HepG2 (cell line): Measurements from ENCODE around the gene CHCHD6. TPM values are rescaled to one million over a fixed set of nuclear protein-coding genes. Genes with fewer than 3 reads are reported as not detected.

Experiments used
- ATAC-seq: fragments of 200-7000 bp; cut with Tn5 transposase; 3 replicates; pipeline ENCODE4 v1.9.1; 2020; ENCODE audit warnings: mild to moderate bottlenecking, moderate library complexity
- BruUV-seq: library from RNA; stranded (reverse); fragments of 400-500 nt; replicated peaks from 2 replicates; lab custom pipeline; 2021; lab: Mats Ljungman, UMichigan
- CTCF ChIA-PET: fragments of 300-600 bp; formaldehyde crosslinking; extraction: SDS; loops from one replicate; lab custom pipeline; 2021; ENCODE audit warnings: low total read pairs, inconsistent platforms, low intra/inter-chr PET ratio; lab: Yijun Ruan, JAX
- POLR2A ChIA-PET: fragments of 350-600 bp; sonication (Branson Sonifier 250); formaldehyde crosslinking; loops from one replicate; lab custom pipeline; 2020; ENCODE audit warnings: antibody characterized with exemption, inconsistent platforms; lab: Yijun Ruan, JAX
- DNase-seq: peaks from one replicate; pipeline ENCODE4 v3.0.0-alpha.2; 2015; ENCODE audit warnings: low spot score
- FAIRE-seq: peaks from 3 replicates; lab custom pipeline; 2011; peaks lifted over from hg19 to GRCh38; lab: Jason Lieb, UNC
- H2AFZ ChIP-seq: one replicate; pipeline ENCODE4 v1.6.1; 2011; ENCODE audit warnings: low read length, inconsistent platforms
- H3K27ac ChIP-seq: fragments of 300-600 bp; 3 replicates; pipeline ENCODE4 v1.8.0; 2011; ENCODE audit warnings: mixed run types, mild to moderate bottlenecking, mixed read lengths, low read length, inconsistent platforms; ENCODE audit not compliant: insufficient read depth; ENCODE audit errors: extremely low read length
- H3K27me3 ChIP-seq, 2 experiments: fragments of 200-600 bp in 1 of 2; 2 replicates in 1 of 2; 3 replicates in 1 of 2; pipeline versions ENCODE4 v1.6.0 to v1.8.0; 2011; ENCODE audit warnings: low read length in 2 of 2, mild to moderate bottlenecking in 2 of 2, moderate library complexity in 2 of 2, inconsistent platforms in 1 of 2; ENCODE audit not compliant: insufficient read depth in 2 of 2, control insufficient read depth in 1 of 2
- H3K36me3 ChIP-seq, 2 experiments: fragments of 200-600 bp in 1 of 2; replicated peaks in 1 of 2; 2 replicates in 1 of 2; 3 replicates in 1 of 2; pipeline versions ENCODE4 v1.5.1 to v1.8.0; 2011; ENCODE audit warnings: low read length in 2 of 2, inconsistent platforms in 1 of 2; ENCODE audit not compliant: insufficient read depth in 2 of 2, control insufficient read depth in 1 of 2
- H3K4me1 ChIP-seq: 2 replicates; pipeline ENCODE4 v1.5.1; 2012; ENCODE audit warnings: low read length, inconsistent platforms; ENCODE audit not compliant: insufficient read depth
- H3K4me2 ChIP-seq: 2 replicates; pipeline ENCODE4 v1.6.0; 2011; ENCODE audit warnings: low read depth, low read length, inconsistent platforms
- H3K4me3 ChIP-seq, 3 experiments: fragments of 200-600 bp in 1 of 3; sonication (generic), shearing (Covaris generic) in 1 of 3; replicated peaks in 1 of 3; 2 replicates each; pipeline ENCODE4 v1.5.1; 2011 to 2016; ENCODE audit warnings: low read length in 3 of 3, inconsistent platforms in 2 of 3, low read depth in 2 of 3, mild to moderate bottlenecking in 2 of 3, control low read depth in 1 of 3, mixed read lengths in 1 of 3; ENCODE audit not compliant: insufficient read depth in 1 of 3
- H3K79me2 ChIP-seq: one replicate; pipeline ENCODE4 v1.6.1; 2011; ENCODE audit warnings: low read length, inconsistent platforms; ENCODE audit not compliant: insufficient read depth
- H3K9ac ChIP-seq: 2 replicates; pipeline ENCODE4 v1.6.0; 2011; ENCODE audit warnings: mild to moderate bottlenecking, low read depth, low read length, inconsistent platforms; ENCODE audit not compliant: insufficient read depth
- H3K9me3 ChIP-seq: 2 replicates; pipeline ENCODE4 v1.5.1; 2012; ENCODE audit warnings: mild to moderate bottlenecking, low read length
- H4K20me1 ChIP-seq: 2 replicates; pipeline ENCODE4 v1.6.0; 2011; ENCODE audit warnings: inconsistent platforms, mild to moderate bottlenecking, low read length, moderate library complexity; ENCODE audit not compliant: insufficient read depth
- ATAD3A ChIP-seq: sonication (generic); formaldehyde crosslinking; IDR thresholded peaks from 2 replicates; pipeline ENCODE4 v1.4.0; 2020; ENCODE audit warnings: missing genetic modification reagents
- MED1 ChIP-seq: sonication (generic); formaldehyde crosslinking; IDR thresholded peaks from 2 replicates; pipeline ENCODE4 v1.4.0; 2020; ENCODE audit warnings: missing genetic modification reagents
- NBN ChIP-seq: fragments of 450-650 bp; conservative IDR thresholded peaks from 2 replicates; pipeline ENCODE4 v1.6.1; 2017
- NFYC ChIP-seq: IDR thresholded peaks from 2 replicates; pipeline ENCODE4 v1.6.1; 2016; ENCODE audit warnings: missing genetic modification reagents, missing compliant biosample characterization
- RARA ChIP-seq: IDR thresholded peaks from 2 replicates; pipeline ENCODE4 v1.6.1; 2016; ENCODE audit warnings: missing genetic modification reagents, missing compliant biosample characterization
- RFX5 ChIP-seq: IDR thresholded peaks from 2 replicates; pipeline ENCODE4 v1.6.1; 2011; ENCODE audit warnings: low read depth, low read length, improper control_type of control experiment
- ZBTB20 ChIP-seq: sonication (generic); formaldehyde crosslinking; IDR thresholded peaks from 2 replicates; pipeline ENCODE4 v1.8.1; 2023; ENCODE audit warnings: missing genetic modification reagents, low read depth, mild to moderate bottlenecking, borderline replicate concordance
- WGBS: methylation state at CpG from one replicate; pipeline ENCODE4 v1.1.6; 2017; ENCODE audit warnings: low lambda C conversion rate; 5-methylcytosine and 5-hydroxymethylcytosine counted together
- in situ Hi-C: cut with HindIII; loops from 2 replicates; pipeline ENCODE4 v1.10.0; 2017; ENCODE audit warnings: low pct_unique_long_range_greater_than_20kb; ENCODE audit not compliant: extremely low pct_ligation_motif_present
- intact Hi-C: fragments of 100-400 bp; cut with micrococcal nuclease; formaldehyde crosslinking; loops from one replicate; pipeline ENCODE4 v1.10.0; 2022; ENCODE audit not compliant: unreplicated experiment
- polyA plus RNA-seq, 8 experiments: library from polyadenylated mRNA; depleted of rRNA in 3 of 8; stranded (reverse) in 7 of 8; unstranded in 1 of 8; fragments of >200 nt; fragmentation: Illumina TruSeq in 4 of 8; extraction: Trizol in 4 of 8; gene quantifications; 2 replicates each; pipeline versions ENCODE4 v1.2.1 to v1.2.3, GENCODE V29; 2011 to 2016; ENCODE audit warnings: low read depth in 4 of 8, missing spikeins in 1 of 8, mixed read lengths in 1 of 8; ENCODE audit not compliant: insufficient read depth in 1 of 8
- total RNA-seq, 5 experiments: library from RNA; depleted of rRNA; stranded (reverse); fragments of >200 nt; fragmentation: Illumina TruSeq; extraction: Trizol; gene quantifications; 2 replicates each; pipeline ENCODE4 v1.2.3, GENCODE V29; 2016; ENCODE audit warnings: low read depth in 1 of 5
- TF ChIP-seq, protein P1 (sequence below): sonication (generic); formaldehyde crosslinking; IDR thresholded peaks from 2 replicates; pipeline ENCODE4 v1.5.0; 2020; ENCODE audit warnings: missing genetic modification reagents, mild to moderate bottlenecking, borderline replicate concordance
- TF ChIP-seq, protein P2 (sequence below): sonication (generic); formaldehyde crosslinking; conservative IDR thresholded peaks from 2 replicates; pipeline ENCODE4 v1.8.0; 2022; ENCODE audit warnings: low read depth, missing genetic modification reagents

Gene CHCHD6
- total and polyA plus RNA-seq, 2 of the 13 experiments (the other 11 are each of a cell fraction or from before 2014, with no cell fraction given): 20.3 to 20.8 TPM

DNA sequence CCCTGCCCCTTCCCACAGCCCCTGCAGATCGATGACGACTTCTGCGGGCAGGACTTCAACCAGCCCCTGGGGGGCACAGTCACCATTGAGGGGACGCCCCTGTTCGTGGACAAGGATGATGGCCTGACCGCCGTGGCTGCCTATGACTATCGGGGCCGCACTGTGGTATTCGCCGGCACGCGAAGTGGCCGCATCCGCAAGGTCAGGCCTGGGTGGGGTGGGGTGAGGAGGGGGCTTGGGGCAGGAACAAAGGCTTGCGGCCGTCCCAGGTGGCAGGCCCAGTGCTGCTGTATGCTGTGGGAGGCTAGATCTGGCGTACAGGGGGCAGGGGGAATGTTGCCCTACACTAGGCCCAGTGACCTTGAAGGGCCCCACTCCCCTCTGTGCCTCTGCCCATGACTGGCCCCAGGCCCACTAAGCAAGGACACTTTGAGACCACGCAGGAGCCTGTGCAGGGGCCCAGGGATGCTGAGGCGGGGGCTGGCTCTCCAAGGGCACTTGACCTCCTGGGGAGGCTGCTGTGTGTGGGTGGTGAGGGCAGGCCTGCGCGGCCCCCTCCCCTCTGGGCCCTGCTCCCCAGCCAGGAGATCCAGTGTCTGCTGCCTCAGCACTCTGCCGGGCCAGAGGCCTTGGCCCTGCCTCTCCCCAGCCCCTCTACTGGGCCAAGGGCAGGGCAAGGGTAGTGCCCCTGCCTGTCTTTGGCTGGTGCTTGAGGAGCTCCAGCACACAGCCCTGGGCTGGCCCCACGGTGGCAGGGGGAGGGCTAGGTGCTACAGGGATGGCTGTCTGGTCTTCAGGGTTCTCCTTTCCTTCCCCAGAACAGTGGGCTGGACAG is 287.5 kb downstream of the CHCHD6 start:
- Histone ChIP-seq H4K20me1 (peaks cover 10% of the 10 kb centered on the region; the same call in 1 of the 2 replicates), H3K4me3 (no peak overlapping the region), H3K27me3 (no peaks in the 10 kb centered on the region), H3K4me1 (no peaks in the 10 kb centered on the region)
- POLR2A ChIA-PET: no interaction called here
- no peak for DNase-seq
- TF ChIP-seq RFX5 (no peak), NBN (no peak)
- TF ChIP-seq, protein P1, sequence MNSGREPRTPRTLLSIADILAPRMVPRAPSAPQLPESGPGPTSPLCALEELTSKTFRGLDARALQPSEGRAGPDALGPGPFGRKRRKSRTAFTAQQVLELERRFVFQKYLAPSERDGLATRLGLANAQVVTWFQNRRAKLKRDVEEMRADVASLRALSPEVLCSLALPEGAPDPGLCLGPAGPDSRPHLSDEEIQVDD (CRISPR knock-in tag): no peak
- TF ChIP-seq, all 625 proteins: peak for 0
- intact Hi-C loops: no loop called here
- in situ Hi-C loops: no loop called here
- Histone ChIP-seq H3K36me3 (peaks cover 21 to 22% of the 10 kb centered on the region in 2 experiments; a peak in 4 of 5 replicates), H3K9ac (no peak overlapping the region), H3K27ac (no peak overlapping the region), H2AFZ (no peak overlapping the region), H3K79me2 (peaks cover 4% of the 10 kb centered on the region), H3K4me2 (no peak overlapping the region), H3K9me3 (no peaks in the 10 kb centered on the region)
- no TSS peak for BruUV-seq
- no peak for ATAC-seq
- no peak for FAIRE-seq
- CTCF ChIA-PET: no interaction called here
- 93% methylated on average over 4 of the region's 24 CpGs for WGBS

GRCh38 chr3:126992216-126992615 is 288.2 kb downstream of the CHCHD6 start:
- Histone ChIP-seq H2AFZ (no peak overlapping the region), H3K9me3 (no peaks in the 10 kb centered on the region), H4K20me1 (peaks cover 7% of the 10 kb centered on the region; the same call in 1 of the 2 replicates), H3K27ac (no peak overlapping the region), H3K79me2 (no peaks in the 10 kb centered on the region), H3K9ac (no peak overlapping the region), H3K4me3 (no peak overlapping the region), H3K27me3 (no peaks in the 10 kb centered on the region), H3K4me2 (no peak overlapping the region), H3K36me3 (peaks cover 21 to 24% of the 10 kb centered on the region in 2 experiments; a peak in 4 of 5 replicates), H3K4me1 (no peaks in the 10 kb centered on the region)
- FAIRE-seq (no peak), DNase-seq (no peak), ATAC-seq (no peak)
- no peak for TF ChIP-seq ATAD3A (CRISPR knock-in tag)
- TF ChIP-seq RARA: no peak
- no peak for TF ChIP-seq ZBTB20 (CRISPR knock-in tag)
- TF ChIP-seq, protein P2, sequence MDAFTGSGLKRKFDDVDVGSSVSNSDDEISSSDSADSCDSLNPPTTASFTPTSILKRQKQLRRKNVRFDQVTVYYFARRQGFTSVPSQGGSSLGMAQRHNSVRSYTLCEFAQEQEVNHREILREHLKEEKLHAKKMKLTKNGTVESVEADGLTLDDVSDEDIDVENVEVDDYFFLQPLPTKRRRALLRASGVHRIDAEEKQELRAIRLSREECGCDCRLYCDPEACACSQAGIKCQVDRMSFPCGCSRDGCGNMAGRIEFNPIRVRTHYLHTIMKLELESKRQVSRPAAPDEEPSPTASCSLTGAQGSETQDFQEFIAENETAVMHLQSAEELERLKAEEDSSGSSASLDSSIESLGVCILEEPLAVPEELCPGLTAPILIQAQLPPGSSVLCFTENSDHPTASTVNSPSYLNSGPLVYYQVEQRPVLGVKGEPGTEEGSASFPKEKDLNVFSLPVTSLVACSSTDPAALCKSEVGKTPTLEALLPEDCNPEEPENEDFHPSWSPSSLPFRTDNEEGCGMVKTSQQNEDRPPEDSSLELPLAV (CRISPR knock-in tag): no peak
- TF ChIP-seq MED1 (CRISPR knock-in tag): no peak
- no peak for TF ChIP-seq NFYC (CRISPR knock-in tag)
- 100% methylated on average over 2 of the region's 7 CpGs for WGBS
- ChIA-PET CTCF (no interaction called here), POLR2A (no interaction called here)
- intact Hi-C loops: no loop called here
- BruUV-seq: no TSS peak
- in situ Hi-C loops: no loop called here
